B cell (primary cell): ENCODE results near the gene SFMBT2. TPM values are rescaled to one million over a fixed set of nuclear protein-coding genes. Genes with fewer than 3 reads are reported as not detected.

Experiments used
- ATAC-seq: fragments of 200-7000 bp; cut with Tn5 transposase; one replicate; pipeline ENCODE4 v1.10.0; 2021; ENCODE audit warnings: low read depth, mild to moderate bottlenecking, moderate number of reproducible peaks, moderate library complexity
- CTCF ChIA-PET: fragments of 350-600 bp; sonication (Branson Sonifier 250); formaldehyde crosslinking; loops from one replicate; lab custom pipeline; 2021; ENCODE audit warnings: antibody characterized with exemption, inconsistent platforms; lab: Charles Lee
- POLR2A ChIA-PET: fragments of 350-600 bp; sonication (Branson Sonifier 250); formaldehyde crosslinking; loops from one replicate; lab custom pipeline; 2021; ENCODE audit warnings: antibody characterized with exemption; lab: Charles Lee
- DNase-seq: peaks from one replicate; pipeline ENCODE4 v3.0.0; 2013
- H2AFZ ChIP-seq: 2 replicates; pipeline ENCODE4 v1.6.1; 2012; ENCODE audit warnings: mild to moderate bottlenecking, low read depth, low read length; ENCODE audit not compliant: insufficient read depth, poor library complexity, severe bottlenecking
- H3K27ac ChIP-seq, 2 donors: 1 replicate in 1 of 2; 2 replicates in 1 of 2; pipeline ENCODE4 v1.5.1; 2012 to 2013; ENCODE audit warnings: low read length in 2 of 2, mild to moderate bottlenecking in 2 of 2, moderate library complexity in 1 of 2
- H3K27me3 ChIP-seq, 4 experiments: fragments of 200-600 bp in 1 of 4; sonication (generic) in 1 of 4; replicated peaks in 1 of 4; 1 replicate in 2 of 4; 2 replicates in 2 of 4; pipeline versions ENCODE4 v1.6.1 to v1.7.0; 2013 to 2016; ENCODE audit warnings: low read length in 3 of 4, mild to moderate bottlenecking in 2 of 4, mixed read lengths in 1 of 4, moderate library complexity in 1 of 4; ENCODE audit not compliant: insufficient read depth in 4 of 4, control insufficient read depth in 3 of 4; ENCODE audit errors: control extremely low read depth in 1 of 4
- H3K36me3 ChIP-seq, 2 experiments: replicated peaks in 1 of 2; 1 replicate in 1 of 2; 2 replicates in 1 of 2; pipeline versions ENCODE4 v1.6.1 to v1.7.1; 2013; ENCODE audit warnings: low read length in 1 of 2; ENCODE audit not compliant: insufficient read depth in 2 of 2, control insufficient read depth in 1 of 2; ENCODE audit errors: control extremely low read depth in 1 of 2, extremely low read depth in 1 of 2
- H3K4me1 ChIP-seq, 2 donors: fragments of 200-600 bp in 1 of 2; sonication (generic) in 1 of 2; 1 replicate in 1 of 2; 2 replicates in 1 of 2; pipeline versions ENCODE4 v1.5.1 to v1.6.1; 2013 to 2017; ENCODE audit warnings: low read length in 2 of 2; ENCODE audit not compliant: control insufficient read depth in 2 of 2, insufficient read depth in 2 of 2
- H3K4me2 ChIP-seq: replicated peaks from 2 replicates; pipeline ENCODE3; 2012; ENCODE audit warnings: mild to moderate bottlenecking, low read depth, low read length; ENCODE audit not compliant: poor library complexity, severe bottlenecking
- H3K4me3 ChIP-seq, 5 experiments: fragments of 200-600 bp in 1 of 5; sonication (generic) in 1 of 5; 1 replicate in 3 of 5; 2 replicates in 2 of 5; pipeline versions ENCODE4 v1.5.1 to v1.7.0; 2011 to 2016; ENCODE audit warnings: low read length in 4 of 5, mild to moderate bottlenecking in 4 of 5, low read depth in 2 of 5, control low read depth in 1 of 5, moderate library complexity in 1 of 5; ENCODE audit not compliant: insufficient read depth in 1 of 5; ENCODE audit errors: control extremely low read depth in 1 of 5, extremely low read depth in 1 of 5
- H3K79me2 ChIP-seq: fragments of 200-600 bp; sonication (generic); one replicate; pipeline ENCODE4 v1.6.0; 2016; ENCODE audit warnings: low read length; ENCODE audit not compliant: control insufficient read depth, insufficient read depth
- H3K9ac ChIP-seq: fragments of 200-600 bp; sonication (generic); 2 replicates; pipeline ENCODE4 v1.6.1; 2017; ENCODE audit warnings: mild to moderate bottlenecking, low read length, moderate library complexity
- H3K9me3 ChIP-seq, 3 donors: one replicate each; pipeline versions ENCODE4 v1.6.1 to v1.7.1; 2013; ENCODE audit warnings: low read length in 2 of 3; ENCODE audit not compliant: control insufficient read depth in 2 of 3, insufficient read depth in 1 of 3; ENCODE audit errors: control extremely low read depth in 1 of 3
- H4K20me1 ChIP-seq: 2 replicates; pipeline ENCODE4 v1.6.0; 2012; ENCODE audit warnings: mild to moderate bottlenecking, low read length; ENCODE audit not compliant: insufficient read depth, control insufficient read depth, poor library complexity, severe bottlenecking
- H3K27ac Mint-ChIP-seq: one replicate; pipeline ENCODE4 v1.8.0; 2021; ENCODE audit warnings: mixed read lengths
- H3K27me3 Mint-ChIP-seq: one replicate; pipeline ENCODE4 v1.8.0; 2021; ENCODE audit warnings: mixed read lengths
- H3K4me1 Mint-ChIP-seq: one replicate; pipeline ENCODE4 v1.8.0; 2021; ENCODE audit warnings: mixed read lengths
- H3K4me3 Mint-ChIP-seq: one replicate; pipeline ENCODE4 v1.8.0; 2021; ENCODE audit warnings: mixed read lengths
- H3K9me3 Mint-ChIP-seq: one replicate; pipeline ENCODE4 v1.8.0; 2022; ENCODE audit warnings: mixed read lengths; ENCODE audit not compliant: insufficient read depth
- EZH2 ChIP-seq: IDR thresholded peaks from 2 replicates; pipeline ENCODE4 v1.6.1; 2012; ENCODE audit warnings: borderline replicate concordance, low read depth, mild to moderate bottlenecking, moderate library complexity, low read length; ENCODE audit not compliant: insufficient read depth, poor library complexity, severe bottlenecking
- WGBS: methylation state at CpG from one replicate; pipeline ENCODE4 v1.1.5; 2013; ENCODE audit warnings: missing lambda C conversion rate; ENCODE audit not compliant: insufficient coverage; 5-methylcytosine and 5-hydroxymethylcytosine counted together
- intact Hi-C: fragments of 100-400 bp; cut with micrococcal nuclease; formaldehyde crosslinking; loops from one replicate; pipeline ENCODE4 v1.10.0; 2022
- polyA plus RNA-seq: library from polyadenylated mRNA; depleted of rRNA; stranded (reverse); fragments of >200 nt; gene quantifications from 2 replicates; pipeline ENCODE4 v1.2.3, GENCODE V29; 2012
- total RNA-seq, 2 donors: library from RNA; stranded (reverse); fragments of 120-200 nt in 1 of 2; gene quantifications; 1 replicate in 1 of 2; 2 replicates in 1 of 2; pipeline versions ENCODE4 v1.2.3 to v1.2.4, GENCODE V29; 2013 to 2022
- TF ChIP-seq, protein P1 (sequence below): fragments of 200-600 bp; IDR thresholded peaks from one replicate; pipeline ENCODE4 v1.8.0; 2022; ENCODE audit warnings: antibody characterized with exemption, mild to moderate bottlenecking

Gene SFMBT2
- total and polyA plus RNA-seq, 2 donors (not counting 1 experiment from before 2014, with no cell fraction given) = 2.3 to 24.0 TPM

DNA sequence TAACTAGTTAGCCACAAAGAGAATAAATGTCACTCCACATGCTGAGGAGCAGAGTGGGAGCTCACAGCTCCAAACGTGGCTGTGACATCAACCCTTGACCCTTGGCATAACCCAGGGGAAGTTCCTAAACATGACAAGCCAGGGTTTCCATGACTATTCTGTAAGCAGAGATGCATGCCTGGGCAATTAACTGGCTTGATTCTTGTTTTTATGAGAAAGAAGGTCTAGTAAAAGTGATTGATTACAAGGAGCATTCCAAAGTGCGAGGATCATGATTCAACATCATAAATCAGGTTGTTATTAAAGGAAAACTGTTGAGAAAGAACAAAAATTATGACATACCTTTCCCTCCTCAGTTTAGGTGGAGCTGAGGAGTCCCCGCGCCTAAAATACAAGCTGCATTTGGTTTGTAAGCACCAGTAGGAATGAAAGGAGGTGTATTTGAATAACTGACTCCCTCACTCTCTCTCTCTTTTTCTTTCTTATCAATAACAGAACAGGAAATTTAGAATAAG is 108.4 kb downstream of the SFMBT2 start:
- no peaks in the 10 kb centered on the region for H3K27me3 Mint-ChIP-seq
- Histone ChIP-seq H2AFZ (no peak overlapping the region), H3K4me3 (no peak overlapping the region), H3K27me3 (no peaks in the 10 kb centered on the region), H3K79me2 (peaks cover 62% of the 10 kb centered on the region), H3K4me2 (no peak overlapping the region), H3K9me3 (peaks cover 0 to 10% (median 9%) of the 10 kb centered on the region in 3 donors), H3K27ac (no peak overlapping the region), H3K36me3 (no peaks in the 10 kb centered on the region), H4K20me1 (no peaks in the 10 kb centered on the region), H3K9ac (no peak overlapping the region), H3K4me1 (peaks cover 31 to 32% of the 10 kb centered on the region in 2 donors)
- intact Hi-C loops = no loop called here
- TF ChIP-seq, protein P1, sequence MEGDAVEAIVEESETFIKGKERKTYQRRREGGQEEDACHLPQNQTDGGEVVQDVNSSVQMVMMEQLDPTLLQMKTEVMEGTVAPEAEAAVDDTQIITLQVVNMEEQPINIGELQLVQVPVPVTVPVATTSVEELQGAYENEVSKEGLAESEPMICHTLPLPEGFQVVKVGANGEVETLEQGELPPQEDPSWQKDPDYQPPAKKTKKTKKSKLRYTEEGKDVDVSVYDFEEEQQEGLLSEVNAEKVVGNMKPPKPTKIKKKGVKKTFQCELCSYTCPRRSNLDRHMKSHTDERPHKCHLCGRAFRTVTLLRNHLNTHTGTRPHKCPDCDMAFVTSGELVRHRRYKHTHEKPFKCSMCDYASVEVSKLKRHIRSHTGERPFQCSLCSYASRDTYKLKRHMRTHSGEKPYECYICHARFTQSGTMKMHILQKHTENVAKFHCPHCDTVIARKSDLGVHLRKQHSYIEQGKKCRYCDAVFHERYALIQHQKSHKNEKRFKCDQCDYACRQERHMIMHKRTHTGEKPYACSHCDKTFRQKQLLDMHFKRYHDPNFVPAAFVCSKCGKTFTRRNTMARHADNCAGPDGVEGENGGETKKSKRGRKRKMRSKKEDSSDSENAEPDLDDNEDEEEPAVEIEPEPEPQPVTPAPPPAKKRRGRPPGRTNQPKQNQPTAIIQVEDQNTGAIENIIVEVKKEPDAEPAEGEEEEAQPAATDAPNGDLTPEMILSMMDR = no peak
- TF ChIP-seq EZH2 = no peak
- no peak for DNase-seq
- ATAC-seq = no peak
- ChIA-PET CTCF (interaction anchor here (1.5 kb wide), 1 partner anchor 19 kb away, joined by 5 read pairs; no protein-coding TSS in a partner anchor), POLR2A (no interaction called here)
- H3K9me3 Mint-ChIP-seq = peaks cover 2% of the 10 kb centered on the region
- H3K4me1 Mint-ChIP-seq = peaks cover 56% of the 10 kb centered on the region
- H3K27ac Mint-ChIP-seq = no peak overlapping the region
- no peak overlapping the region for H3K4me3 Mint-ChIP-seq
- WGBS = 80% methylated on average over 1 of the region's 4 CpGs

DNA sequence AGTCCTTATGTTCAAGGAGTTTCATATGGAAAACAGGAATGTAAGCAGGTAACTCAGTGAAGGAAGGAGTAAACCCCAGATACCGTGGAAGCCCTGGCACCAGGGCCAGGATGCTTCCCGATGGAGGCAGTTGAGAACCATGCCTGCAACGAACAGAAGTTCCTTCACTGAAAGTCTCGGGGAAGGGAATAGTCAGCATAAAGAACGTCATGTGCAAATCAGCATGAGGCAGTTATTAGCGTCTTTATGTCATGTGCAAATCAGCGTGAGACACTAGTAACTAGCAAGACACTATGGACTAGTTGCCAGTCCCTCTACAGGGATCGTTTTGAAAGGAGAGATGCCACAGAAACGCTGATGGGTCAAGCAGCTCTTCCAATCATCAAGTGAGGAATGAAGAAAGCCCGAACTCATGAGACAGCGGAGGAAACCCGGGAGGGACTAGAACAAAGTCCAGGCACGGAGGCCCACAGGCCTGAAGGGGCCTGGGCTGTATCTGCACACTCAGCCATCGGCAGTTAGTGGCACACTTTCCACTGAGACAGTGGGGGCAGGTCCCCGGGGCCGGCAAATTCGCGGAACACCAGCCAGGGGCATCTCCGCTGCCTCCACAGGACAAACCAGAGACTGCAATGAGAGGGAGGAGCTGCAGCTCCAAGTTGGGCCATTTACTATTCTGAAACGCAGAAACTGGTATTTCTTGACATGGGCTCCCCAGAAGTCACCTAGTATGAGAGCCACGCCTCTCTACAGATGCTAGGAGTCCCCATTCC is 109.6 kb downstream of the SFMBT2 start:
- H3K9me3 Mint-ChIP-seq = peaks cover 2% of the 10 kb centered on the region
- TF ChIP-seq, protein P1 = no peak
- TF ChIP-seq EZH2 = no peak
- no peaks in the 10 kb centered on the region for H3K36me3 ChIP-seq
- H3K9ac ChIP-seq = no peak overlapping the region
- H3K27me3 ChIP-seq = no peaks in the 10 kb centered on the region
- ATAC-seq (no peak), DNase-seq (no peak)
- peaks cover 74% of the 10 kb centered on the region for H3K79me2 ChIP-seq
- H3K4me1 Mint-ChIP-seq = peaks cover 45% of the 10 kb centered on the region
- no peaks in the 10 kb centered on the region for H3K27me3 Mint-ChIP-seq
- intact Hi-C loops = no loop called here
- H3K4me3 Mint-ChIP-seq = no peak overlapping the region
- H3K4me2 ChIP-seq = no peak overlapping the region
- ChIA-PET CTCF (no interaction called here), POLR2A (no interaction called here)
- H3K4me1 ChIP-seq = peaks cover 22 to 27% of the 10 kb centered on the region in 2 donors
- peaks cover 0 to 10% (median 9%) of the 10 kb centered on the region in 3 donors for H3K9me3 ChIP-seq
- no peak overlapping the region for H3K4me3 ChIP-seq
- 95% methylated on average over 20 of the region's 21 CpGs for WGBS
- H4K20me1 ChIP-seq = no peaks in the 10 kb centered on the region
- H2AFZ ChIP-seq = no peak overlapping the region
- H3K27ac Mint-ChIP-seq = no peak overlapping the region
- H3K27ac ChIP-seq = no peak overlapping the region
